Renal cortex interstitium (tissue), 11 donors: ENCODE measurements around the gene MECR. TPM values are rescaled to one million over a fixed set of nuclear protein-coding genes. Genes with fewer than 3 reads are reported as not detected.
"Not testable (repeated sequence)": the region's sequence is repeated elsewhere in the genome, so short reads cannot be mapped to it uniquely, and the experiment has no call there.

Source experiments
- DNase-seq, 11 donors: peaks; one replicate each; pipeline ENCODE4 v3.0.0-alpha.2; 2013; ENCODE audit warnings: low read depth in 9 of 11, low spot score in 4 of 11; ENCODE audit errors: extremely low read depth in 1 of 11
- polyA plus RNA-seq, 3 donors: library from polyadenylated mRNA; unstranded; fragments of 120-200 nt; gene quantifications; one replicate each; pipeline ENCODE4 v1.2.1, GENCODE V29; 2013; ENCODE audit not compliant: insufficient read length in 3 of 3

The MECR gene
- polyA plus RNA-seq, 3 donors, result 28.1 to 37.0 (median 33.2) TPM

DNA sequence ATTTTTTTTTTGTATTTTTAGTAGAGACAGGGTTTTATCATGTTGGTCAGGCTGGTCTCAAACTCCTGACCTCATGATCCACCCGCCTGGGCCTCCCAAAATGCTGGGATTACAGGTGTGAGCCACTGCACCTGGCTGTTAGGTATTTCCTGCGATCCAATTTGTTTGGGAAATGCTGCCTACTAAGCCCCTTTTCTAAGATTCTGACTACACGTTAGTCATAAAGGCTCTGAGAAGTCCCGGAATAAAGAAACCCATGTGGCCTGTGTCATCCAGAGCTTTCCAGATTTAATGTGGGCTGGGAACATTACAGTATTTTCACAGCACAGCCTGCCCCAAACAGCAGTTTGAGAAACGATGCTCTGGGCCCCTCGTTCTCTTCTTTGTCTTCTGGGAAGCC lies 8.5 kb downstream of the MECR start:
- not testable (repeated sequence) for DNase-seq

GRCh38 chr1:29221296-29221695 lies 9.4 kb downstream of the MECR start:
- DNase-seq, result no peak

GRCh38 chr1:29218223-29218622 lies 12.5 kb downstream of the MECR start:
- no peak for DNase-seq

- DNase-seq, result no peak
Observed at GRCh38 chr1:29217633-29218032, 13.1 kb downstream of the MECR start.

DNA sequence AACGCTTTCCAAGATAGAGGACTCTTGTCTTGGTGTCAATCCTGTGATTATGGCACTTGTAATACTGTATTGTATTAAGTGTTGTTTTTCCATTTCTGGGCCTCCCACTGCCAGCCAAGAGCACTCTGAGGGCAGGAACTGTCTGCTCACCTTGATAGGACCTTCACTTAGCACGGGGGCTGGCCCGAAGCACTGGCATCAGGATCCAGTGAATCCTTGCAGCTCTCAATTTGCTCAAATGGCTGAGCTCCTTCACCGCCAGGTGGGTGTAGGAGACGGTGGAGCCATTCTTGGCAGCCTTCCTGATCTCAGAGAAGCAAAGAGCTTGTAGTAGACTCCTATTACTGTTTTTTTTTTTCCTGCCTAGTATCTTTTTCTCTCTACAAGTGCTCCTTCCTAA lies 17.7 kb downstream of the MECR start:
- no peak for DNase-seq

DNA sequence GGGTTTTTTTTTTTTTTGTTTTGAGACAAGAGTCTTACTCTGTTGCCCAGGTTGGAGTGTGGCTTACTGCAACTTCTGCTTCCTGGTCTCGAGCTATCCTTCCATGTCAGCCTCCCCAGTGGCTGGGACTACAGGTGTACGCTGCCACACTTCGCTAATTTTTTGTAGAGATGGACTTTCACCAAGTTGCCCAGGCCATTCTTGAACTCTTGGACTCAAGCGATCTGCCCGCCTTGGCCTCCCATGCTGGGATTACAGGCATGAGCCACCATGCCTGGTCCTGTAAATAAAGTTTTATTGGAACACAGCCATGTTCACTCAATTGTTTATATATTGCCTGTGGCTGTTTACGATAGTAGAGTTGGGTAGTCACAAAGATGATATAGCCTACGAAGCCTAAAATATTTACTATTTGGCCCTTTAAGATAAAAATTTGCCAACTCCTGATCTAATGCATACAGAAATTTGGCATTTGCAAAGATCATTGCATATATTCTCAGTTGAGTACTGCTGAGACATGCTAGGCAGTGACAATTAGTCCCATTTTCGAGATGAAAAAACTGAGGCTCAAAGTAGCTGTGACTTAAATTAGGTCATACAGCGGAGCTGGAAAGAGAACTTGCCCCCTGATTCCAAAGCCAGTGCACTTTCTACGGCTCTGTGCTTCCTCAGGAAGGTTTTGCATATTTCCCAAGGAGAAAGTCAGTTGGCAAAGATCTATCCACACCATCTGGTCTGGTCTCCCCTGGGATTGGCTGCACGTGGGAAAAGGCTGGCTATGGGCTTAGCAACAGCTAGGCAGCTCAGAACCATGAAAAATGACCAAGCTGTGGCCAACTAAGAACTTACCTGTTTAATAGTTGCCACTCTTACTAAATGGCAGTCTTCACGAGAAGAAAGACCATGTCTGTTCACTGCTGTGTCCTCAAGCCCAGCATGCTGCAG lies 19.4 kb downstream of the MECR start:
- no peak for DNase-seq

- no peak for DNase-seq
Observed at GRCh38 chr1:29210278-29211085, 20.3 kb downstream of the MECR start.

- DNase-seq, result no peak
Observed at GRCh38 chr1:29209173-29209572, 21.6 kb downstream of the MECR start.

DNA sequence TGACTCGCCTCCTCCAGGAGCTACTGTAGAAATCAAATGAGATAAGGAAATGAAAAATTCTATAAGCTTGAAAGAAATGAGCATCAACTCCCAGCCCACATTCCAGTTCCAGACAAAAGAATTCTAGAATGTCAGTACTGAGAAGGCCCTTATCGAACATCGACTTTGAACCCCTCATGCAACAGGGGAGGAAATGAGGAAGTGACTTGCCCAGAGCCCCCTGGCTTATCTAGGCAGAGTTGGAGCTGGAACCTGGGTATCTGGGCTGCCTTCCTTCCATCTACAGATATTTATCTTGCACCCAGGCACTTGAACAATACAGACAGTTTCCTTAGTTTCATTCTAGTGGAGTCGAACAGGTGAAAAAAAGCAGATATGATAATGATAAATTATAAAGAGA lies 22.3 kb downstream of the MECR start:
- DNase-seq, result no peak

GRCh38 chr1:29202584-29203340 lies 28.0 kb downstream of the MECR start:
- peak; percentile 77 to 93 (median 89) for DNase-seq

DNA sequence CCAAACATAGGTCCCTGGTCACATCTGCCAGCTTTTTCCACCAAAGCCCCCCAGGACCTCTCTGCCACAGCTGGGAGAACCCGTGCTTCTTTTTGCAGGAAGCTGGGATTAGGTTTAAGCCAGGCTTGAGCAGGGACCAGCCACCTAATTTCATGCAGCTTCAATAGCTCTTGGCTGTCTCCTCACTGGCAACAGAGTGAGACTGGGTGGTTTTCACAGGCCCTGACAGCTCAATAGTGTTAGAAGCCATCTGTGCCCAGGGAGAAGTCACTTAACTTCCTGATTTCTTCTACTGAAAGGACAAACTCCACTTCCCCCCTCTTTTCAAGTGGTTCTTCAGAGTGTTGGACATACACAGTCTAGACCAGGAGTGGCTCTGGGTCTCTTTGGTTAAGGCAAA lies 28.7 kb downstream of the MECR start:
- no peak for DNase-seq

- DNase-seq, result no peak
Observed at GRCh38 chr1:29201595-29202051, 29.1 kb downstream of the MECR start.

DNA sequence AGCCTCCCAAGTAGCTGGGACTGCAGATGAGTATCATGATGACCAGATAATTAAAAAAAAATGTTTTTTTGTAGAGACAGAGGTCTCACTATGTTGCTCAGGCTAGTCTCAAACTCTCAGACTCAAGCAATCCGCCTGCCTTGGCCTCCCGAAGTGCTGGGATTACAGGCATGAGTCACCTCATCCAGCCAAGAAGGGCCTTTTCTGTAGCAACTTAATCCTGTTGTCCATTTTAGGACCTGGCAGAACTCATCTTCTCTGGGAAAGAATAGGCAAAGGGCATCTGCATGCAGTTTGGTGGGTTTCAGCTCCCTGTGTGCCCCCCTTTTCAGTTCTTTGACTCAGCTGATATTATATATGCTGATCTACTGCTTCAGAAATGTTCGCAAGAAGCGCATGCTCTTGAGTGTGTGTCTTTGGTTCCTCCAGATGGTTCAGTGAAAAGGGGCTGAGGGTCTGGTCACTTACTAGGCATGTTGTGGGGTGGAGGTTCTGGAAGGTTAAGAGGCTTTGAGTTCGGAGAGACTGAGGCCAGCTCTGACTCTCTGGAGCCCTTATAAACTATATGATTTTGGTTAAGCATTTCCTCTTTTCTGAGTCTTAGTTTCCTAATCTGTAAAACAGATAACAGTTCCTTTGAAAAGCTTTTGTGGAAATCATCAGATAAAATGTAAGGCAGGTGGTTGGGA lies 29.7 kb downstream of the MECR start:
- no peak for DNase-seq

- DNase-seq, result no peak
Observed at GRCh38 chr1:29197993-29198392, 32.7 kb downstream of the MECR start.

DNA sequence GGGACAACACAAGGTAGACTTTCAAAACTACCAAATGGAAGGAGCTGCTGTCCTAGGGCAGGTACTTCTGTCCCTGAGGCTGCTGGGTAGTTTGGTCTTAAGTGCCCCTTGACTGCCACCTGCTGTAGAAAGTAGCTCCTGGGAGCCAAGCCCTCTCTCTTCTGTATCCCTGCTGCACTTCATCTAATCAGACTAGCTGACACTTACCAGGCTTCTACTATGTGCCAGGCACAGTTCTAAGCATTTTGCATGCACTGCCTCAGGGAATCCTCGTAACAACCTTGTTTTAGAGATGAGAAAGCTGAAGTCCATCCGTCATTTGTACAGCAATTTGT lies 33.2 kb downstream of the MECR start:
- no peak for DNase-seq

DNA sequence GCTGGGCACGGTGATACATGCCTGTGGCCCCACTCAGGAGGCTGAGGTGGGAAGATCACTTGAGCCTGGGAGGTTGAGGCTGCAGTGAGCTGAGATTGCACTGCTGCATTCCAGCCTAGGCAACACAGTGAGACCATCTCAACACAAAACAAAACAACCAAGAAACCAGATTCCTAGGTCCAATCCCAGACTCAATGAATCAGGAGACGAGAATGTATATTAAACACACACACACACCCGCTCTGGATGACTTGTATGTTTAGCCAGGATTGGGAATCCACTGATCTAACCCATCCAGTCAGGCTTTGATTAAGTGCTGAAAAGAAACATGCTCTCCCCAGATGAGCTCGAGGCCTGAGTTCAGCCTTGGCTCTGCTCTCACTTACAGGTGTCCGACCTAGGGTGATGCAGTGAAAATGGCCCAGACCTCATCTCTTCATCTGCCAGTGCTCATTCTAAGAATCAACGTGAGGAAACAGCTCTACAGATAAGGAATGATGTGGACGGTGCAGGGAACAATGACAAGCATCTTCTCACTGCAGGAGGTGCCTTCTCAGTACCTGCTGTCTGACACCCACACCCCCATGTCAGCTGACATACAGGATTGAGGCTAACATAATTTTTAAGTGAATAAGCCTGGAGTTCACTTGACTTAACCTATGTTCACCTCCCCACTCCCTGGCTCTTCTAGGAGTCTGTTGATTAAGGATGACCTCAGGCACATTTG lies 33.7 kb downstream of the MECR start:
- no peak for DNase-seq

- DNase-seq, result no peak
Observed at GRCh38 chr1:29195881-29196291, 34.8 kb downstream of the MECR start.

GRCh38 chr1:29193879-29194455 lies 36.8 kb downstream of the MECR start:
- no peak for DNase-seq
